DND-41 (cell line): ENCODE data around the gene MGAT4B.

Experiments used
- EZH2 ChIP-seq: IDR thresholded peaks from 3 replicates; pipeline ENCODE4 v1.6.1; 2012; ENCODE audit warnings: borderline replicate concordance, low read depth, mild to moderate bottlenecking, moderate library complexity, low read length, inconsistent platforms; ENCODE audit not compliant: severe bottlenecking
- TF ChIP-seq, protein P1 (sequence below): IDR thresholded peaks from 2 replicates; pipeline ENCODE4 v1.5.1; 2012; ENCODE audit warnings: borderline replicate concordance, low read length, moderate library complexity, mild to moderate bottlenecking; ENCODE audit not compliant: poor library complexity, severe bottlenecking; ENCODE audit errors: extremely low read depth

DNA sequence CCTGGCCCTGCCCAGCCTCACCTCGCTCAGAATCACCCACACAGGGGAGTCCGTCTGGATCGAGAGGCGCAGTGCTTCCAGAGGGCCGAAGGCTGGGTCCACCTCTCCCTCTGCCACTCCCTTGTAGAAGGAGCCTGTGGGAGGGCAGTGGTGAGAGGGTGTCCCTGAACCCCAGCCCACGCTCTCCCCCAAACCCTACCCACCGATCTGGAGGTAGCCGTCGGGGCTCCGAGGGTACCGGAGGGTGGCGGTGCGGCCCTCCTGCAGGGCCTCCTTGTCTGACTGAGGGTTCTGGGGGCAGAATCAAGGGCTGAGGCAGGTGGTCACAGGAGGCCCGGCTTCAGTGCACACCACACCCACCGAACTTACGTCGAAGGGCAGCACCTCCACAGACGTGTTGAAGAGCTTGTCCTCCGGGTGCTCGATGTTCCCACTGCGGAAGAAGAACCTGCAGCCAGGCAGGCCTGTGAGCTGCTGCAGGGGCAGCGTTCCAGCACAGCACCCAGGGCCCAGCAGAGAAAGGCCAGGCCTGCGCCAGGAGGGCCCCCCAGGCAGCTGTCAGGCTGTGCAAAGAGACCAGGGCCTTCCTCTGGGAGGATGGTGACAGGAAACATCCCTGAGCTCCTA, 8.4 kb downstream of the MGAT4B start:
- no peak for TF ChIP-seq EZH2
- TF ChIP-seq, protein P1, sequence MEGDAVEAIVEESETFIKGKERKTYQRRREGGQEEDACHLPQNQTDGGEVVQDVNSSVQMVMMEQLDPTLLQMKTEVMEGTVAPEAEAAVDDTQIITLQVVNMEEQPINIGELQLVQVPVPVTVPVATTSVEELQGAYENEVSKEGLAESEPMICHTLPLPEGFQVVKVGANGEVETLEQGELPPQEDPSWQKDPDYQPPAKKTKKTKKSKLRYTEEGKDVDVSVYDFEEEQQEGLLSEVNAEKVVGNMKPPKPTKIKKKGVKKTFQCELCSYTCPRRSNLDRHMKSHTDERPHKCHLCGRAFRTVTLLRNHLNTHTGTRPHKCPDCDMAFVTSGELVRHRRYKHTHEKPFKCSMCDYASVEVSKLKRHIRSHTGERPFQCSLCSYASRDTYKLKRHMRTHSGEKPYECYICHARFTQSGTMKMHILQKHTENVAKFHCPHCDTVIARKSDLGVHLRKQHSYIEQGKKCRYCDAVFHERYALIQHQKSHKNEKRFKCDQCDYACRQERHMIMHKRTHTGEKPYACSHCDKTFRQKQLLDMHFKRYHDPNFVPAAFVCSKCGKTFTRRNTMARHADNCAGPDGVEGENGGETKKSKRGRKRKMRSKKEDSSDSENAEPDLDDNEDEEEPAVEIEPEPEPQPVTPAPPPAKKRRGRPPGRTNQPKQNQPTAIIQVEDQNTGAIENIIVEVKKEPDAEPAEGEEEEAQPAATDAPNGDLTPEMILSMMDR = no peak
